Fibroblast of the conjunctiva (primary cell): ENCODE data around the gene TNFAIP8L1.
"Not testable (repeated sequence)": the region's sequence is repeated elsewhere in the genome, so short reads cannot be mapped to it uniquely, and the experiment has no call there.

ENCODE experiments used
- DNase-seq: peaks from one replicate; pipeline ENCODE4 v3.0.0-alpha.2; 2010; ENCODE audit warnings: low read depth

Gene TNFAIP8L1

DNA sequence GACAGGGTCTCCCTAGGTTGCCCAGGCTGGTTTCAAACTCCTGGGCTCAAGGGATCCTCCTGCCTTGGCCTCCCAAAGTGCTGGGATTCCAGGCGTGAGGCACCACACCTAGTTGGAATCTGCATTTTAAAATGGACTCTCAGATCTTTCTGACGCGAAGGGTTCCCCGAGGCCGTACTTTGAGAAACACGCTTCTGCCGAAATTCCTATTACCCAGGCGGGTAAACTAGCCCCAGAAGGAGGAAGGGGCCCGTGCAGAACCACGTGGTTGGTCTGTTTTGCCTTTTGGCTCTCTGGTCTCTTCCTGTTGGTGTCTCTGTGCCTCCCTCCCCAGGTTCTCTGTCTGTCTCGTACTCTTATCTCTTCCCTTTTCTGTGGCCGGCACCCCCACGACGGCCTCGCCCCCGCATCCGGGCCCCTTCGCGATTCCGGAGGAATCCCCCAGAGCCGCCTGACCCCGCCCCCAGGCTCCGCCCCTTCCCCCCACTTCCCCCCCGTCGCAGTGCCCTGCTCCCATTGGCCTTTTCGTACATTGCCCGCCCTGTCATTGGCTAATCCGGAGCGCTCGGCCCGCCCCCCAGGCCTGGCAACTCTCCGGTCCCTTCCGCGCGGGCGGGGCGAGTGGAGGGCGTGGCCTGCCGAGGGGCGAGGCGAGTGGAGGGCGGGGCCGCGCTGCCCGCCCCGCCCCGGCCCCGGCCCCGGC, at the start of gene TNFAIP8L1:
TSS of gene TNFAIP8L1 (plus strand) at position 689 of the 703 bp plus-strand sequence. CDS start 12,354 bp downstream, outside the sequence.
- peak; percentile 88 for DNase-seq

DNA sequence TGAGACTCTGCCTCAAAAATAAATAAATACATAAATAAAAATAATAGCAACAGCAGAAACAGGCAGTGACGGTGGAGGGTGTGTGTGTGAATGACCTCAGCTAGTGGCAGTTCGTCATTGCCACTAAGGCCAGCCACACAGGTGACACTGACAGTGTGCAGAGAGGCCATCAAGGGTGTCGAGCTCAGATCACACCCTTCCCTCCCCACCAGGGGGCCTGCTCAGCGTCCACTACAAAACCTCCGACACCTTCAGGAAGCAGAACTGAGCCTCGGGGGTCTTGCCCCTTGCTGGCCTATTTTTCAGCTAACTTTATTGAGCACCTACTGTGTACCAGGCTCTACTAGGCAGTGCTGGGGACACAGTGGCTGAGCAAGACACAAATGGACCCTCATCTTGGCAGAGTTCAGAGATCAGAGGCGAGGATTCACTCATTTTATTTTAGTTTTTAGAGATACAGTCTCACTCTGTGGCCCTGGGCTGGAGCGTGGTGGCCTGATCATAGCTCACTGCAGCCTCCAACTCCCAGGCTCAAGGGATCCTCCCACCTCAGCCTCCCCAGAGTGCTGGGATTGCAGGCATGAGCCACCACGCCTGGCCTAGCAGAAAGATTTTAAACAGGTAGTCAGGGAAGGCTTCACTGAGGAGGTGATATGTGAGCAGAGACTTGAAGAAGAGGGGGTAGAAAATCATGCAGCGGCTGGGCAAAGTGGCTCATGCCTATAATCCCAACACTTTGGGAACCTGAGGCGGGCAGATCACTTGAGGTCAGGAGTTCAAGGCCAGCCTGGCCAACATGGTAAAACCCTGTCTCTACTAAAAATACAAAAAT, 49.5 kb upstream of the TNFAIP8L1 start:
- DNase-seq: no peak

DNA sequence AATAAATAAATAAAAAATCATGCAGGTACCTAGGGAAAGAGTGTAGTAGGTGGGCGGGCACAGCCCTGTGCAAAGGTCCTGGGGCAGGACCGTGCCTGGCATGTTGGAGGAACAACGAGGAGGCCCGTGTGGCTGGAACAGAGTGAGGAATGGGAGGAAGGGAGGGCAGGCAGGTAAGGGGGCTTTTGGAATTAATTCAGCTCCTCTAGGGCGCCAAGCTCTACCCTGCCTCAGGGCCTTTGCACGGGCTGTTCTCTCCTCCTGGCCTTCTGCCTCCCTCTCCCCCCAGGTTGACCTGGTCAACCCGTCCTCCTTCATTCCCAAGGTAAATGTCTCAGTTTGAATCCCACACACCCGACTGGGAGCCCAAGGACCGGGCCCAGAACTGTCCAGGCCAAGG, 48.8 kb upstream of the TNFAIP8L1 start:
- DNase-seq: no peak

DNA sequence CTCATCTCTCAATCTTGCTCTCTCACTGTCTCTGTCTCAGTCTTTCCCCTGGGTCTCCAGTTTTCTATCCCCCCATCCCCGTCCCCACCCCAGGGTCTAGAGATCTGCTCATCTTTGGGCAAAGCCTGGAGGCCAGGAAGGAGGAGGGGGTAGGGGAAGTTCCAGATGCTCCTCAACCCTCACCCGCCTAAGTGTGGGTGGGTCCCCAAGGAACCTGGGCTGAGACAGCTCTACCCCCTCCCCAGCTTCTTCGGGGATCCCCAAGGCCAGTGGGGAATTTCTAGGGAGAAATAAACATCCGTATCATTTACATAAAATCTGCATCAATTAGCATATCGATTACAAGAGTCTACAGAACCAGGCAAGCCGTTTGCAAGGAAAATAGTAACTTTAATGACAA, 48.0 kb upstream of the TNFAIP8L1 start:
- DNase-seq: no peak

DNA sequence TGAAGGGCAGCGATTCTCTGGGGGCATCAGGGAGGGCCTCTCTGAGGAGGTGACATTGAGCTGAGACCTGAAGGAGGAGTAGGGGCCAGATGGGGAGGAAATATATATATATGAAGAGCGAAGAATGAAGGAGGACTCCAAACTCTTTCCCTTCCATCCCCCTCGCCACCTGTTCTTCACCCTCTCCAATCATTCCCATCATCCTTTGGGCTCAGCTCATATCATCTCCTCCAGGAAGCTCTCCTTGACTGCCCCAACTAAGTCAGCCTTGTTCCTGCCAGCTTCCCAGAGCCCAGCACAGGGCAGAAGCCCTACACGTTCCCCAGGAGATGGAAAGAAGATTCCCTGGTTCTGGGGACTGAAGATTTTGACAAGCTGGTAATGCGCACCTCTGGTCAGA, 46.9 kb upstream of the TNFAIP8L1 start:
- DNase-seq: no peak

DNA sequence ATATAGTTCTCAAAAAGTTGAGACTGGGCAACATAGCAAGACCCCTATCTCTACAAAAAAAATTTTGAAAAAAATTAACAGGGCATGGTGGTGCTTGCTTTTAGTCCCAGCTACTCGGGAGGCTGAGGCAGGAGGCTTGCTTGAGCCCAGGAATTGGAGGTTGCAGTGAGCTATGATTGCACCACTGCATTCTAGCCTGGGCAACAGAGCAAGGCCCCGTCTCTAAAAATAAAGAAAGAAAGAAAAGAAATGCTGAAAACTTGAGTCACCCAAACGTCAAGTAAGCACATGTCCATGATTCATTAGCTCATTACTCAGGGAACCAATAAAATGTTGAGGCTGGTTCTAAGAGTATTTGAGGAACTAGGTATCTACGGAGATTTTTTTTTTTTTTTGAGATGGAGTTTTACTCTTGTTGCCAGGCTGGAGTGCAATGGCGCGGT, 45.9 kb upstream of the TNFAIP8L1 start:
- no peak for DNase-seq

DNA sequence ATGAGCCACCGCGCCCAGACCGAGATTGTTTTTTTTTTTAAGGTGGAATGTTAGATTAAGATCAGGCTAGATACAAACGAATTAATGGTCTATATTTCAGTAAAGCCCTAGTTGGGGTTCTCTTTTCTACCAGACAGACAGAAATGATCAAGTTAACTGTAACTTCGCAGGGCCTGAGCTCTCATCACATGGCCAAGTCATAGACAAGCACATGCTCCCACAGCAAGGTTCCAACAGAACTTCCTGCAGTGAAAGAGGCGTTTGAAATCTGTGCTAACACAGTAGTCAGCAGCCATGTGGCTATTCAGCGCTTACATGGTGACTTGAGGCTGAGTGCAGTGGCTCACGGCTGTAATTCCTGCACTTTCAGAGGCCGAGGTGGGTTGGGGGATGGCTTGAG, 45.1 kb upstream of the TNFAIP8L1 start:
- DNase-seq: no peak

DNA sequence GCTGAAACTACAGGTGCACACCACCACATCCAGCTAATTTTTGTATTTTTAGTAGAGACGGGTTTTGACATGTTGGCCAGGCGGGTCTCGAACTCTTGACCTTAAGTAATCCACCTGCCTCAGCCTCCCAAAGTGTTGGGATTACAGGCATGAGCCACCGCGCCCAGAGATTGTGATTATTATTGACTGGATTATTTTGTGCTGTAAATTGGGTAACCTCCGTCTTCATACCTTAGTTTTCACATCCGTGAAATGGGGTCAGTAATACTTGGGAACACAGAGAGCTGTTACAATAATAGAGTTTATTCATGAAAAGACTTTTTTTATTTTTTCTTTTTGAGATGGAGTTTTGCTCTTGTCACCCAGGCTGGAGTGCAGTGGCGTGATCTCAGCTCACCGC, 44.2 kb upstream of the TNFAIP8L1 start:
- not testable (repeated sequence) for DNase-seq

DNA sequence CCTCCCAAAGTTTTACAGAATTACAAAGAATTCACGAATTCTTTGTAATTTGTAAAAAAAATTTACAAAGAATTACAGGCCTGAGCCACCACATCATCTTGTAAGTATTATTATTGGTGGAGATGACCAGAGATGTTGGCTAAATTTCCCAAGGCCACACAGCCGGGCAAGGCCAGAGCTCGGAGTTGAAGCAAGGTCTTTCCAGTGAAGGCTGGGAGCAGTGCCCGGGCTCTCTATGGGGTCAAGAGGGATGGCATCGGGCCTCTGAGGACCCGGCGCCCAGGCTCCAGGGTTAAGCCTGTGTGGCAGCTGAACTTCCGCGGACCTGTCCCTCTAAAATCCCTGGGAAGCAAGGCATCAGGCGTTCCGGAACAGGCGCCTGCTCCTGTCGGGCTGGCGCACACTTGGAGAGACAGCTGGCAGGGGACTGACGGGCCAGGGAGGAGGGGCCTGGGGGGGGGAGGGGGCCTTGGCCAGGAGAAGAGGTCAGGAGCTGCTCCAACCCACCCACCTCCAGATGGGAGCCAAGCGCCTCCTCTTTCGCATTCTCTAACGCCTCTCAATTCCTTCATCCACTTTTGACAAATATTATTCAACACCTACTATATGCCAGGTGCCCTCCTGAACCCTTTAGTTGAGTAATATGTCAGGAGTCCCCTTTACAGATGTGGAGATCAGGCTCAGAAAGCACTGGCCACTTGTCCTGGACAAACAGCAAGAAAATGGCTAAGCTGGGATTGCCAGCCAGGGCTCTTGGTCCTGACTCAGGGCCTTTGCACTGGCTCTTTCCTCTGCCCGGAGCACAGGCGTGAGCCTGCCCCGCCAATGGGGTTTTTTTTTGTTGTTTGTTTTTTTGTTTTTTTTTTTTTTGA, 43.0 kb upstream of the TNFAIP8L1 start:
- DNase-seq: no peak

DNA sequence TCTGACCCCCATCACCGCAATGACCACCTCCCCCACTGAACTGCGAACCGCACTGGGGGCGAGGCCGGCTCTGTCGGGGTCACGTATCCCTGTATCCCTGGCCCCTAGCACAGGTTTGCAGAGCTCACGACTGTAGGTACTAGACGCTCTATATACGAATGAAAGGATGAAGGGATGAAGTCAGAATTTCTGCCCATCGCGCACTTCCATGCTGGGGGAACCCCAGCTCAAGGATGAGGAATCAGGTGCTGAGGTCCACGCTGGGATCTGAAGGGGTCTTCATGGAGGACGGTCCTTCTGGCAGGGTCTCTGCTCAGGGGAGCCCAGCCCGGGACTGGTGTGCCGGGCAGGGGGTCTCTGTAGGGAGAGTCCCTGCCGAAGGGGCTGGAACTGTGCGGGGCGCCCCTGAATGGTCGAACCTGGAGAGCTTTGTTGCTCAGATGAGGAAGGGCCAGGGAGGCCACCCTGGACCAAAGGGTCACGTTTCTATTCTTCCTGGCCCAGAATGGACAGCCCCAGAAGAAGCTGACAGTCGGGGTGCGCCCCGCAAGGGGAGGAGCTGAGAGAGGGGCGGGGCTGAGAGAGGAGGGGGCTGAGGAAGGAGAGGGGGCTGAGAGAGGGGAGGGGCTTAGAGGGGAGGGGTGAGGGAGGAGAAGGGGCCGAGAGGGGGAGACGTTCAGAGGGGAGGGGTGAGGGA, 41.9 kb upstream of the TNFAIP8L1 start:
- DNase-seq: no peak

DNA sequence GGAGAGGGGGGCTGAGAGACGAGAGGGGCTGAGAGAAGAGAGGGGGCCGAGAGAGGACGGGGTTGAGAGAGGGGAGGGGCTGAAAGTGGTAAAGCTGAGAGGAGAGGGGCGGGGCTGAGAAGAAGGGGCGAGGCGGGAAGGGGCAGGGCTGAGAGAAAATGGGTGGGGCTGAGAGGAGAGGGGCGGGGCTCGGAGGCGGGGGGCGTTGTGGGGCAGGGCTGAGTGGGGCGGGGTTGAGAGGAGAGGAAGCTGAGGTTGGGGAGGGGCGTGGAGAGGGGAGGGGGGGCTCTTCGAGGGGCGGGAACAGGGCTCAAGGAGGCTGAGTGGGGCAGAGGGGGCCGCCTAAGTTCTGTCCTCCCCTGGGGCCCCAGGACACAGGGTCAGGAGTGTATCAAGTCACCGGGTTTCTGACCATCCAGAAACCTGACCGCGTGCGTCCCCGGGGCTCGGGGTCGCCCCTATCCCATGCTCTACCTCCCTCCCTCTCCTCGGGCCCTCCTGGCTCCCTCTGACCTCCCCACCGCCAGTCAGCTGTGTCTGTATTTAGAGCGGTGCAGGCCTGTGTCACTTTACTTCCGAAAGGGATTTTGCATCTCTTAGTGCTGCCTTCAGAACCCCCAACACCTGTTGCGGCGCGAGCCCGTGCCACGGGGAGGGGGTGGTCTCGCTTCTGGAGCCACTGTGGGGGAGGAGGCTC, 41.2 kb upstream of the TNFAIP8L1 start:
- DNase-seq: no peak

DNA sequence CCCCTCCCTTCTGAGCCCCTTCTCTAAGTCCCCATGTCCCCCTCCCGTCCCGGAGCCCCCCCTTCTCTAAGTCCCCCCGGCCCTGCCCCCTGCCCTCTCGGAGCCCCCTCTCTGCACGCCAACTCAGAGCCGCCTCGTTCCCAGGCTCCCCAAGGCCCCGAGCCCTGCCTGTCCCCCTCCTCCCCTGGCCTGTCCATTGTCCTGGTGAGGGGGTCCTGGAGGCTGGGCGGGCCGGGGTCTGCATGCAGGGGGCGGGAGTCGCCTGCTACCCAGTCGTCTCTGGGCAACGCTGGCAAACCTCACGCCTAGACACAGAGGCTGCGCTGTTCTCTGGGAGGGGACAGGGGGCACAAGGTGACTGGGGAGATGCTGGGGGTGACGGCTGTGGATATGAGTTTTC, 40.6 kb upstream of the TNFAIP8L1 start:
- no peak for DNase-seq

DNA sequence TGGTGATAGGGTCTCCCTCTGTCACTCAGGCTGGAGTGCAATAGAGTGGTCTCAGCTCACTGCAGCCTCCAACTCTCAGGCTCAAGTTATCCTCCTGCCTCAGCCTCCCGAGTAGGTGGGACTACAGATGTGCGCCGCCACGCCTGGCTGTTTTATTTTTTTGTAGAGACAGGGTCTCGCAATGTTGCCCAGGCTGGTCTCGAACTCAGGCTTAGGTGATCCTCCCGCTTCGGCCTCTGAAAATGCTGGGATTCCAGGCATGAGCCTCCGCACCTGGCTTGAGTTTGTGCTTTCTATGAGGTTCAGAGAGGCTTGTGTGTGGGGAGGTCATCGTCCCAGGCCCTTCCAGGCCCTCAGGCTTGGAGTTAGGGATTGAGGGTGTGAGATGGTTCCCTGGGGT, 39.2 kb upstream of the TNFAIP8L1 start:
- DNase-seq: no peak

DNA sequence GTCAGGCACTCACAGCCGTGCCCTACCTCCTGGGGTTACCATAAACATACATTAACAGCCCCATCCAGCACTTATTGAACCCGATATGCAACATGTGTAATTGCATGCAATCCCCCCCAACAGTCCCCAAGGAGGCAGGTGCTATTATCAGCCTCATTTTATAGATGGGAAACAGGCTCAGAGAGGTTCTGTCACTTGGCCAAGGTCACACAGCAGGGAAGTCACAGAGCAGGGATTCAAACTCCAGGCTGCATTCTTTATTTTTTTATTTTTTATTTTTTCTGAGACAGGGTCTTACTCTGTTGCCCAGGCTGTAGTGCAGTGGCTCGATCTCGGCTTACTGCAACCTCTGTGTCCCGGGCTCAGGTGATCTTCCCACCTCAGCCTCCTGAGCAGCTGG, 38.4 kb upstream of the TNFAIP8L1 start:
- DNase-seq: no peak

DNA sequence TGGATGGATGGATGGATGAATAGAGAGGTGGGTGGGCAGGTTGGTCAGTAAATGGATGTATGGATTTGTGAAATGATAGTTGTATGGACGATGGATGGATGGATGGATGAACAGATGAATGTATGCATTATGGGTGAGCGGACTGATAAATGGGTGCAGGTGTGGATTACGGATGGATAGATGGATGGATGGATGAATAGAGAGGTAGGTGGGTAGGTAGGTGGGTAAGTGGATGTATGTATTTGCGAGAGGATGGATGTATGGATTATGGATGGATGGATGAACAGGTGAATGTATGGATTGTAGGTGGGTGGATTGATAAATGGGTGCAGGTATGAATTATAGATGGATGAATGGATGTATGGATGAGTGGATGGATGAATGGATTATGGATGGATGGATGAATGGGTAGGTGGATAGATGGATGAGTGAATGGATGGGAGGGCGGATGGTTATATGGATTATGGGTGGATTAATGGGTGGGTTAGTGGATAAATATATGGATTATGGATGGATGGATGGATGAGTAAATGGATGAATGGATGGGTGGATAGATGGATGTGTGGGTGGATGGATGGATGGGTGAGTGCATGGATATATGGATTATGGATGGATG, 37.0 kb upstream of the TNFAIP8L1 start:
- DNase-seq: no peak

DNA sequence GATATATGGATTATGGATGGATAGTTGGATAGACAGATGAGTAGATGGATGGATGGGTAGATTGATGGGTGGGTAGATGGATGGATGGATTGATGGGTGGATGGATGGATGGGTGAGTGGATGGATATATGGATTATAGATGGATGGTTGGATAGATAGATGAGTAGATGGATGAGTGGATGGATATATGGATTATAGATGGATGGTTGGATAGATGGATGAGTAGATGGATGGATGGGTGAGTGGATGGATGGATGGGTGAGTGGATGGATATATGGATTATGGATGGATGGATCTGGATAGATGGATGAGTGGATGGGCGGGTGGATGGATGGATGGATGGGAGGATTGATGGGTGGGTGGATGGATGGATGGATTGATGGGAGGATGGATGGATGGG, 36.4 kb upstream of the TNFAIP8L1 start:
- DNase-seq: no peak

DNA sequence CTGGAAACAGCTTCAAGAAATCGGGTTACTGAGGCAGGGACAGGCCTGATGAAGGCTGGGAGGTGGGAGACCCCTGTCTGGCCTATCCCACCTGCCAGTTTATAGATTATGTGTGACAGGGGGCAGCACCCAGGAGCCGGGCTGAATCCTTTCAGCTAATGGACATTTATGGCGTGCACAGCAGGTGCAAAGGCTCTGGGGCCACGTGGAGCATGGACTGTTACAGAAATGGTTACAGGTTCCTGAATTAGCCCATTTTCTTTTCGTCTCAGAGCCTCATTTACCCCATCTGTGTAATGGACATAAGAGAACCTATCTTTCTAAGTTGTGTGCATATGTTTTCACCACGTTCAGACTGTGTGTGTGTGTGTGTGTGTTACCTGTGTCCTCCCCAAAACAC, 34.4 kb upstream of the TNFAIP8L1 start:
- DNase-seq: no peak

DNA sequence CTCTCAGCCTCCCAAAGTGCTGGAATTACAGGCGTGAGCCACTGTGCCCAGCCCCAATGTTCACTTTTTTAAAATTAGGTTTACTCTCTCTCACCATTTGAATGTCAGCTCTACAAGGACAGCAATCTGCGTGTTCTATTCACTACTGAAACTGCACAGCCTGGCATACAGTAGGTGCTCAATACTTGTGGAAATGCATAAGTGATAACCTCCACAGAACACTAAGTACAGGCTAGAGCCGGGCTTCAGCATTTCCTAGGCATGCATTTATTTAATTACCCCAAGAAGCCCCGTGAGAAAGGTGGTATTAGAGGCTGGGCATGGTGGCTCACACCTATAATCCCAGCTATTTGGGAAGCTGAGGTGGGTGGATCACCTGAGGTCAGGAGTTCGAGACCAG, 33.1 kb upstream of the TNFAIP8L1 start:
- no peak for DNase-seq

DNA sequence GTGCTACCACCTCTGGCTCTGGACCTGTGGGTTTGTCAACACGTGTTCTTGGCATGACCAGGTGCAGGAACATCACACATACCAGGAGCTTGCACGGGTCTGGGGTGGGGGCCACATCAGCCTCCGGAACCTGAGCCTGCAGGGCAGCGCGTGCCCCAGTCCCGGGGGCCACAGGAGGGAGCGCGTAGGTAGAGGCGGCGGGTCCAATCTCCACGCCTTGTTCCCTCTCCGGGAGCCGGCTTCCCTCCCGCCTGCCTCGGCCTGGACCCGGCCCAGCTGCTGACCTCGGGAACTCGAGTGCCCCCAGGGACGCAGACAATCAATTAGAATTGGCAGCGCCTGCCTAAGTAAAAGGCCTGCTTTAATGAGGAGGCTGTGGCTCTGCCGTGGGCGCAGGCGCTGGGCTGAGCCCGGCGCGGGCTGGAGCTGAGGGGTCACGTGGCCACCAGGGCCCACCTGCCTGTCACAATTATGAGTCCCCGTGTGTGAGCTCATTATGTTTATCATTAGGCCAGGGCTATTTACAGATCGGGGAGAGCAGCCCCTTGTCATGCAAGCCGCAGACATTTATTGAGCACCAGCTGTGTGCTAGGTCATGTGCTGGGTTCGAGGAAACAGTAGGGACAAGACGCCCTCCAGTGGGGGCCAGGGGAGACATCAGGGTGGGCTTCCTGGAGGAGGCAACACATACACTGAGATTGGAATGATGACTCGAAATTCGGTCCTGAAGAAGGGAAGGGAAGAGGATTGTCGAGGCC, 32.2 kb upstream of the TNFAIP8L1 start:
- DNase-seq: no peak

DNA sequence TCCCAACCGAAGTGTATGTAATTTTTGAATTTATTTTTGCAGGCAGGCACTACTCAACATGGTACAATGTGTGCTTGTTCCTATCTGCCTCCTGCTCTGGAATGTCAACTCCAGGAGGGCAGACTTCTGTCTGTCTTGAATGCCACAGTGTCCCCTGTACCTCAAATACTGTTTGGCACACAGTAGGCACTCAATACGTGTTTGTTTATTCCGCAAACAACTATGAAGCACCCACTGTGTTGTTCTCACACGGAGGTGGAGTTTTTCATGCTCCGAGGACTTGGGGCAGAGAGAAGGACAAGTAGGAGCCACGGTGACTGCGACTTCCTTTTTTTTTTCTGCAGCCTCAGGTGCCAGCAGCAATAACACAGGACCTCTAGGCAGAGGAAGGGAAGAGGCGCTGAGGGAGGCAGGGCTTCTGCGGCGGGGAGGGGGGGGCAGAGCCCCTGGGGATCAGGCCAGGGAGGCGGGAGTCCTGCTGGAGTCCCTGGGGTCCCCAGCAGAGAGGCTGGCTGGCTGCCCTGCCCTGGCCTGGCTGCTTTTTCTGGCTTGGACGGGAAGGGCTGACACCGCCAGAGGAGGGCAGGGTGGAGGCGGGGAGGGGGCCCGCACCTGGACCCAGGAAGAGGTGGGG, 29.3 kb upstream of the TNFAIP8L1 start:
- no peak for DNase-seq
